GM23338 (cell line): ENCODE measurements around the gene FYN.

Source experiments
- EZH2phosphoT487 ChIP-seq: fragments of 200-600 bp; sonication (generic); IDR thresholded peaks from one replicate; pipeline ENCODE4 v1.8.1; 2018; ENCODE audit warnings: antibody characterized with exemption; ENCODE audit not compliant: unreplicated experiment
- NANOG ChIP-seq: IDR thresholded peaks from 2 replicates; pipeline ENCODE4 v1.6.1; 2016; ENCODE audit warnings: antibody characterized with exemption, borderline replicate concordance
- POLR2AphosphoS5 ChIP-seq: IDR thresholded peaks from 2 replicates; pipeline ENCODE4 v1.6.1; 2016; ENCODE audit warnings: antibody characterized with exemption, low read depth
- STAT1 ChIP-seq: IDR thresholded peaks from one replicate; pipeline ENCODE4 v1.6.1; 2016; ENCODE audit warnings: antibody characterized with exemption; ENCODE audit not compliant: unreplicated experiment
- ZNF114 ChIP-seq: fragments of 250-450 bp; sonication (Bioruptor Pico); IDR thresholded peaks from 2 replicates; pipeline ENCODE4 v1.5.0; 2020; ENCODE audit warnings: mild to moderate bottlenecking, moderate library complexity
- ZNF331 ChIP-seq: fragments of 250-450 bp; sonication (Bioruptor Pico); IDR thresholded peaks from 2 replicates; pipeline ENCODE4 v1.5.0; 2020; ENCODE audit warnings: low read depth, mild to moderate bottlenecking, moderate library complexity
- TF ChIP-seq, protein P1 (sequence below), 2 experiments: fragments of 200-600 bp in 1 of 2; sonication (generic) in 1 of 2; conservative IDR thresholded peaks; 2 replicates each; pipeline versions ENCODE4 v1.5.1 to v1.6.1; 2016 to 2017; ENCODE audit warnings: antibody characterized with exemption in 2 of 2, low read depth in 2 of 2, mild to moderate bottlenecking in 2 of 2, moderate library complexity in 1 of 2

DNA sequence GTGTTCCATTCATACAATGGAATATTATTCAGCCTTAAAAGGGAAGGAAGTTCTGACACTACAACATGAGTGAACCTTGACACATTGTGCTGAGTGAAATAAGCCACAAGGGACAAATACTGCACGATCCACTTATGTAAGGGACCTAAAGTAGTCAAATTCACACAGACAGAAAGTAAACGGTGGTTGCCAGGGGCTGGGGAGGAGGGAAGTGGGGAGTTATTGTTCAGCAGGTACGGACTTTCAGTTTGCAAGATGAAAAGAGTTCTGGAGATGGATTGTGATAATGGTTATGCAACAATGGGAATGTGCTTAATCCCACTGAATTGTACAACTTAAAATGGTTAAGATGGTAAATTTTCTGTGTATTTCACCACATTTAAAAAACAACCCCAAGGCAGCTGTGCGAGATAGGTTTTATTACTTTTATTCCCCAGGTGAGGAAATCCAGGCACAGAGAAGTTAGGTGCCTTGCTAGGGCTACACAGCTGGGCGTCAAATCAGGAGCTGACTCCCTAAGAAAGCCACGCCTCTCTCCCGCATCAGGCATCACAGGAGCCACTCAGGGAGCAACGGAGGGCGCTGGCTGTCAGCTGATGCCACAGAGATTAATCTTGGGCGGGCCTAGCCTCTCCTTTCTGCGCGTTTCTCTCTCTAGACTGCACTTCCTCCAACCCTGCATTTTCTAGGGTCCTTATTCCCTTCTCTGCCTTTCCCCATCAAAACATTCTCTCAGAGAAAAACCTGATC is 258.2 kb downstream of the FYN start:
- TF ChIP-seq, protein P1, sequence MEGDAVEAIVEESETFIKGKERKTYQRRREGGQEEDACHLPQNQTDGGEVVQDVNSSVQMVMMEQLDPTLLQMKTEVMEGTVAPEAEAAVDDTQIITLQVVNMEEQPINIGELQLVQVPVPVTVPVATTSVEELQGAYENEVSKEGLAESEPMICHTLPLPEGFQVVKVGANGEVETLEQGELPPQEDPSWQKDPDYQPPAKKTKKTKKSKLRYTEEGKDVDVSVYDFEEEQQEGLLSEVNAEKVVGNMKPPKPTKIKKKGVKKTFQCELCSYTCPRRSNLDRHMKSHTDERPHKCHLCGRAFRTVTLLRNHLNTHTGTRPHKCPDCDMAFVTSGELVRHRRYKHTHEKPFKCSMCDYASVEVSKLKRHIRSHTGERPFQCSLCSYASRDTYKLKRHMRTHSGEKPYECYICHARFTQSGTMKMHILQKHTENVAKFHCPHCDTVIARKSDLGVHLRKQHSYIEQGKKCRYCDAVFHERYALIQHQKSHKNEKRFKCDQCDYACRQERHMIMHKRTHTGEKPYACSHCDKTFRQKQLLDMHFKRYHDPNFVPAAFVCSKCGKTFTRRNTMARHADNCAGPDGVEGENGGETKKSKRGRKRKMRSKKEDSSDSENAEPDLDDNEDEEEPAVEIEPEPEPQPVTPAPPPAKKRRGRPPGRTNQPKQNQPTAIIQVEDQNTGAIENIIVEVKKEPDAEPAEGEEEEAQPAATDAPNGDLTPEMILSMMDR (conservative IDR thresholded peaks at IDR 0.05; ENCODE audit: low read depth in 2 of 2), result no peak
- TF ChIP-seq POLR2AphosphoS5 (no peak), ZNF331 (CRISPR knock-in tag) (no peak), EZH2phosphoT487 (no peak), ZNF114 (CRISPR knock-in tag) (no peak), NANOG (no peak), STAT1 (no peak)
